Measurements from ENCODE around the gene HTRA3.

DNA sequence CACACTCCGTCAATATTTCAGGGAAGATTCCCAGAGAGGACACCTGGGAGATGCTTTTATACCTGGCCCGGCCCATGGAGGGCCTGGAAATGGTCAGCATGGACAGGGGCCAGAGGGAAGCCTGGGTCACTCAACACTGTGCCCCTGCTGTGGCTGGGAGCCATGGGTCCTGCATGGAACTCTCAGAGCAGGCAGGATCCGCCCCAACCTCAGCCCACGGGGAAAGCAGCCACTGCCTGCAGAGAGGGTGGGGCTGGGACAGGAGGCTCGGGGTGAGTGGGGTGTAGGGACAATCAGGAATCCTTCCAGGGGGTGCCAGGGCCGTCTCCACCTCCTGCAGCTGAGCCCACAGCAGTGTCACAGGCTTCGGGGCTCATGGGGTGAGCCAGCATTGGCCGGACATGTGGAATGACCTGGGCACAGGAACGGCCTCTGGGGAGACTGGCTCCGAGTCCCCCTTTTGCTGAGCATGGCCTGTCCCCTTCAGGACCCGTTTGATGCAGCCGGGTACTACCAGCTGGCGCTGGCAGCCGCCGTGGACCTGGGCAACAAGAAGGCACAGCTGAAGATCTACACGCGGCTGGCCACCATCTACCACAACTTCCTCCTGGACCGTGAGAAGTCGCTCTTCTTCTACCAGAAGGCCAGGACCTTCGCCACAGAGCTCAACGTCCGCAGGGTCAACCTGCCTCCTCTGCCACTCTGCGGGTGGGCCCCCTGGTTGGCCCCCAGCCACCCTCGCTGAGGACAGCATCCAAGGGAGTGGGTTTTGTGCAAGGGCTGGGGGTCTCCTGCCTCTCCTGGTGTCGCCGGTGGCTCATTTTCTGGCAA is 29.1 kb upstream of the HTRA3 start:
- TF ChIP-seq, protein P1, sequence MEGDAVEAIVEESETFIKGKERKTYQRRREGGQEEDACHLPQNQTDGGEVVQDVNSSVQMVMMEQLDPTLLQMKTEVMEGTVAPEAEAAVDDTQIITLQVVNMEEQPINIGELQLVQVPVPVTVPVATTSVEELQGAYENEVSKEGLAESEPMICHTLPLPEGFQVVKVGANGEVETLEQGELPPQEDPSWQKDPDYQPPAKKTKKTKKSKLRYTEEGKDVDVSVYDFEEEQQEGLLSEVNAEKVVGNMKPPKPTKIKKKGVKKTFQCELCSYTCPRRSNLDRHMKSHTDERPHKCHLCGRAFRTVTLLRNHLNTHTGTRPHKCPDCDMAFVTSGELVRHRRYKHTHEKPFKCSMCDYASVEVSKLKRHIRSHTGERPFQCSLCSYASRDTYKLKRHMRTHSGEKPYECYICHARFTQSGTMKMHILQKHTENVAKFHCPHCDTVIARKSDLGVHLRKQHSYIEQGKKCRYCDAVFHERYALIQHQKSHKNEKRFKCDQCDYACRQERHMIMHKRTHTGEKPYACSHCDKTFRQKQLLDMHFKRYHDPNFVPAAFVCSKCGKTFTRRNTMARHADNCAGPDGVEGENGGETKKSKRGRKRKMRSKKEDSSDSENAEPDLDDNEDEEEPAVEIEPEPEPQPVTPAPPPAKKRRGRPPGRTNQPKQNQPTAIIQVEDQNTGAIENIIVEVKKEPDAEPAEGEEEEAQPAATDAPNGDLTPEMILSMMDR (conservative IDR thresholded peaks at IDR 0.05; ENCODE audit: low read depth, low read length) = no peak
- TF ChIP-seq EZH2 (IDR thresholded peaks at IDR 0.05; ENCODE audit: low read length, unreplicated experiment) (no peak), EZH2phosphoT487 (IDR thresholded peaks at IDR 0.05; ENCODE audit: borderline replicate concordance, low read length) (no peak)
